Cardiac septum (tissue), 1 donor: ENCODE measurements around the gene CAMK2G. TPM values are rescaled to one million over a fixed set of nuclear protein-coding genes. Genes with fewer than 3 reads are reported as not detected.
"Not testable (repeated sequence)": the region's sequence is repeated elsewhere in the genome, so short reads cannot be mapped to it uniquely, and the experiment has no call there.

Experiments used
- DNase-seq: peaks from one replicate; pipeline ENCODE4 v3.0.0-alpha.2; 2020; ENCODE audit warnings: low spot score
- intact Hi-C: fragments of 100-400 bp; cut with DNase I; formaldehyde crosslinking; loops from one replicate; pipeline ENCODE4 v1.14.0; 2022
- total RNA-seq: library from RNA; stranded (reverse); fragmentation: NEBNext Ultra II Directional; extraction: Animal tissue kit (Norgen Biotek cat#: 25700); gene quantifications from one replicate; pipeline ENCODE4 v1.2.1, GENCODE V29; 2021
- donor health status: DM: no; HTN: no; CAD: no.

CAMK2G gene
- total RNA-seq, 1 donor from 2014 or later, result 12.7 TPM

GRCh38 chr10:73906524-73907447, 32.4 kb upstream of the CAMK2G start:
- intact Hi-C loops, result loop anchor here (2.0 kb wide), 1 partner anchor 20 kb away; no protein-coding TSS in a partner anchor
- no peak for DNase-seq

- no peak for DNase-seq
- intact Hi-C loops, result loop anchor here (2.0 kb wide), 1 partner anchor 19 kb away; no protein-coding TSS in a partner anchor
These were observed 31.1 kb upstream of the CAMK2G start for GRCh38 chr10:73905256-73906020.

- intact Hi-C loops, result no loop called here
- DNase-seq, result no peak
These were observed 28.0 kb upstream of the CAMK2G start for GRCh38 chr10:73902351-73902750.

GRCh38 chr10:73901261-73901660, 26.9 kb upstream of the CAMK2G start:
- intact Hi-C loops, result no loop called here
- DNase-seq, result no peak

- intact Hi-C loops, result no loop called here
- no peak for DNase-seq
These were observed 25.7 kb upstream of the CAMK2G start for GRCh38 chr10:73900064-73900463.

- intact Hi-C loops, result no loop called here
- no peak for DNase-seq
These were observed 25.1 kb upstream of the CAMK2G start for GRCh38 chr10:73899423-73899822.

GRCh38 chr10:73898730-73899410, 24.5 kb upstream of the CAMK2G start:
- DNase-seq, result no peak
- intact Hi-C loops, result no loop called here

GRCh38 chr10:73897693-73898092, 23.3 kb upstream of the CAMK2G start:
- intact Hi-C loops, result no loop called here
- no peak for DNase-seq

GRCh38 chr10:73895381-73895780, 21.0 kb upstream of the CAMK2G start:
- intact Hi-C loops, DNase-seq: not testable (repeated sequence)

GRCh38 chr10:73894245-73894971, 20.1 kb upstream of the CAMK2G start:
- intact Hi-C loops, result no loop called here
- no peak for DNase-seq

GRCh38 chr10:73893426-73893825, 19.1 kb upstream of the CAMK2G start:
- DNase-seq, result no peak
- intact Hi-C loops, result no loop called here

- intact Hi-C loops, result no loop called here
- no peak for DNase-seq
These were observed 18.1 kb upstream of the CAMK2G start for GRCh38 chr10:73892310-73893030.

- intact Hi-C loops, result no loop called here
- no peak for DNase-seq
These were observed 17.2 kb upstream of the CAMK2G start for GRCh38 chr10:73891540-73891939.

GRCh38 chr10:73890830-73891229, 16.5 kb upstream of the CAMK2G start:
- intact Hi-C loops, DNase-seq: not testable (repeated sequence)

GRCh38 chr10:73890261-73890660, 15.9 kb upstream of the CAMK2G start:
- intact Hi-C loops, result no loop called here
- DNase-seq, result no peak

GRCh38 chr10:73889416-73889815, 15.1 kb upstream of the CAMK2G start:
- intact Hi-C loops, result loop anchor here (5.0 kb wide), 2 partner anchors 68 to 108 kb away; partner anchors contain the start of gene VCL
- not testable (repeated sequence) for DNase-seq

- no peak for DNase-seq
- intact Hi-C loops, result loop anchor here (5.0 kb wide), 2 partner anchors 68 to 108 kb away; partner anchors contain the start of gene VCL
These were observed 14.7 kb upstream of the CAMK2G start for GRCh38 chr10:73889014-73889413.

GRCh38 chr10:73888514-73888913, 14.2 kb upstream of the CAMK2G start:
- no peak for DNase-seq
- intact Hi-C loops, result loop anchor here (5.0 kb wide), 2 partner anchors 69 to 109 kb away; partner anchors contain the start of gene VCL
